ENCODE data around the gene ATP10B. TPM values are rescaled to one million over a fixed set of nuclear protein-coding genes. Genes with fewer than 3 reads are reported as not detected.

The ATP10B gene
- polyA plus RNA-seq, 12 donors = 0.27 to 5.4 (median 0.63) TPM; not detected in 1

- DNase-seq = no peak
These were observed 338.5 kb downstream of the ATP10B start for GRCh38 chr5:160513485-160513884.

Measured in muscle of arm (tissue), 12 donors.